Hematopoietic multipotent progenitor cell treated with erythropoietin and hydrocortisone succinate and interleukin-3 and kit ligand, for 15 days (in vitro differentiated cells): ENCODE results near the gene DOK3.
"Not testable (repeated sequence)": the region's sequence is repeated elsewhere in the genome, so short reads cannot be mapped to it uniquely, and the experiment has no call there.

Source experiments
- DNase-seq: peaks from one replicate; pipeline ENCODE4 v3.0.0-alpha.2; 2015; ENCODE audit warnings: low spot score

Gene DOK3

DNA sequence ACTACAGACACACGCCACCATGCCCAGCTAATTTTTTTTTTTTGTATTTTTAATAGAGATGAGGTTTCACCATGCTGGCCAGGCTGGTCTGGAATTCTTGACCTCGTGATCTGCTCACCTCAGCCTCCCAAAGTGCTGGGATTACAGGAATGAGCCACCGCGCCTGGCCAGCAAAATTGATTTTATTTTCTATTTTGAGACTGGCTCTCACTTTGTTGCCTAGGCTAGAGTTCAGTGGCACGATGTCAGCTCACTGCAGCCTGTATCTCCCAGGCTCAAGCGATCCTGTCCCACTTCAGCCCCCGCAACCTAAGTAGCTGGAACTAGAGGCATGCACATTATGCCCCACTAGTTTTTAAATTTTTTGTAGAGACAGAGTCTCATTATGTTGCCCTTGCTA, 24.8 kb upstream of the DOK3 start:
- DNase-seq: not testable (repeated sequence)

DNA sequence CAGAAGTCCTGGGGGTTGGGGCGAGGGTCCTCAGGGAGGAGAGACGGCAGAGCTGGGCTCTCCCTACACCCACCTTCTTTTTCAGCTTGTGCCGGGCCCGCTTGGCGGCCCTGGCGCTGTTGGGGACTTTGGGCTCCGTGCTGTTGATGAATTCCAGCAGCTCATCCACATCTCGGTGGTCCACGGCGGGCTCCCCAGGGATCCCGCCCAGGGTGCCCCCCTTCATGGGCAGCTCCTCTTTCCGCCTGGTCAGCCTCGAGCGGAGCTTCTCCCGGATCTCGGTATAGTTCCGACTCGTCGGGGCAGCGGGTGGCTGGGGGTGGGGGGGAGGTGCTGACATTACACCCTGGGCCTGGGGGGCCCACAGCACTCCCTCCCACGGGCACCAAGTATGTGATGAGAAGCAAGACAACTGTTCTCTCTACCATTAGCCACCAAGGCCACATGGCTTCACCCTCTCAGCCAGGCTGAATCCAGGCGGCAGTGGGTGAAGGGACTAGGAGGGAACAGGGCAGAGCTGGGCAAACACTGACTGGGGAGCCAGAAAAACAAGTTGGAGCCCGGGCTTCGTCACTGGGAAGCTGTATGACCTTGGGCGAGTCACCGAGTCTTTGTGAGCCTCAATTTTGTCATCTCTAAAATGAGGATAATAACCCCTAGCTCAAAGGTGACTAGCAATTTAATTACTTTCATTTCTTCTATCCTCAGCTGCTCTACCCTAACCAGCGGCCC, 21.7 kb upstream of the DOK3 start:
- DNase-seq: no peak

DNA sequence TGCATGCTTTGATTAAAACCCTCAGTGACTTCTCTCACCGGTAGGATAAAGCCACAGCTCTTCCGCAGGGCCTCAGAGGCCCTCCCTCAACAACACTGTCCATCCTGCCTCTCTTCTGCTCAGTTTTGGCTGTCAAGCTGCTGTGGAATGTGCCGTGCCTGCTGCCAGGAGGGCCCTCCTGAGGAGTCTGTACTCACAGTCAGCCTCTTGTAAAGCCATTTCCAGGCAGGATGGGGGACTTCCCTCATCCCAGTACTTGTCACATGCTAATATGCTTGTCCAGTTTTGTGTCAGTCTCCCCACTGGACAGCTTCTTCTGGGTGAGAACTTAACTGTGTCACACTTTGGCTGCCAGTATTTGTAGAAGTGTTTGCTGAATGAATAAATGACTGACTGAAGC, 21.0 kb upstream of the DOK3 start:
- no peak for DNase-seq

DNA sequence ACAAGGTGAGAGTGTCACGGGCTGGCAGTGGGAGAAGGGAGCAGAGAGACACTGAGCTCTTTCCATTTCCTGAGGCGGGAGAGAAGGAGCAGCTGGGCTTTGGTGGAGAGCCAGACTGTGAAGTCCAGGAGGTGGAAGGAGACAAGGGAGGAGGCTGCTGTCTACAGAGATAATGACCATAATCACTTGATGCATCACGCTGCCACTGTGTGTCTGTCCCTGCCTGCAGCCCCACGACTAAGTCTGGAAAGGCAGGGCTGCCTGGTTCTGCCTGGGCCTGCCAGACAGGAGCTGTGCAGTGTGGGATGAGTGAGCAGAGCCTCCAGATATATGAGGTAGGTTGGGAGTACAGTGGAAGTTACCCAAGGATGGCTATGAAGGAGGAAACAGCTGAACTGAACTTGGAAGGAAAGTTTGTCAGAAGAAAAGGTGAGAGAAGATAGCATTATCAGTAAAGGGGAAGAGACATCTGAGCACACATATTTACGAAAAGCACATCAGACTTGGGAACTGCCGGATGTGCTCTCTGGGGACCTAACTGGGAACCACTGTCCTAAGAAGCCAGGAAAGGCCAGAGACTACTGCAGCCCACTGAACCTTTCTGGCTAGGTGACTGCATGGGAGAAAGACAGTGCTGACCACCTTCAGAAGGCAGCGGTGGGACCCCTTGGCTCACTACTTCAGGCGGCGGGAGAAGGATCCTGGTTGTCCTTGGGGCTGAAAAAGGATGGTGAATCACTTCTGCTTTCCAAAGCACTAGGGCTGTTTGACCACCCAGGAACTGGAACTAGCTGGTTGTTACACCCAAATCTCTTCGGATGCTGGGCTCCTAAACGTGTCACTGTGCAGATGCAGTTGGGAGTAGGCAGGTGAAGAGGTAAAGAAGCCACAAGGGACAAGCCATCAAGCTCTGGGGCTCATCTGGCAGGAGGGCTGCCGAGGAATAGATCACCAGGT, 19.9 kb upstream of the DOK3 start:
- peak; percentile 39 for DNase-seq

DNA sequence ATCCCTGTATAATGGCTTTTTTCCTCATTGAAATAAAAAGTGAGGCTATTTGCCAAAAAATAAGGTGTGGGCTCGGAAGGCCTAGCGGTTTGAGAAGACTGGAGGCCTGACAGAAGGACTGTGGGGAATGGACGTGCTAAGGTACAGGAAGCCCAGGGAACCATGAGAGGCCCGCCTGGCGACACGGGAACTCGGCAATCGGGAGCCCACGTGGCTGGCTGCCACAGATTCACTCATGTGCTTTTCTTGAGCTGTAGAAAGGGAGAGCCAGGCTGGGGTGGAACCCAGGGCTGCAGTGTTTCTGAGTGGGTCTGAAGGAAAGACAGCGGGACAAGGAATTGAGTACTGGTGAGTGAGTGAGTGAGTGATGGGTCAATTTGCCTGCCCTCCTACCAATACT, 19.0 kb upstream of the DOK3 start:
- DNase-seq: no peak

DNA sequence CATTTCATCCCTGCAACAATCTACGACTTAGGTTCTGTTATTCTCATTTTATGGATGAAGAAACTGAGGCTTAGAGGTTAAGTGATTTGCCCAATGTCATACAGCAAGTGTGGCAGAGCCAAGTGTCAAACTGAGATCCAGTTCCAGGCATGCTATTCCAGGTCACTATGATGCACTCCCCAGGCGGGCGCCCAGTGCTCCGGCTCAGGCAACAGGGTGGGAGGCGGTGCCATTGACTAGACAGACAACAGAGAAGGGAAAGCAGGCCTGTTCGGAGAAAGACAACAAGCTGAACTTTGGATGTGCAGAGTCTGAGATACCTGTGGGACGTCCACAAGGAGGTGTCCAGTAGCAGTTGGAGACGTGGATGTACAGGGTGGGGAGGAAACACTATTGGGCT, 18.0 kb upstream of the DOK3 start:
- DNase-seq: no peak

DNA sequence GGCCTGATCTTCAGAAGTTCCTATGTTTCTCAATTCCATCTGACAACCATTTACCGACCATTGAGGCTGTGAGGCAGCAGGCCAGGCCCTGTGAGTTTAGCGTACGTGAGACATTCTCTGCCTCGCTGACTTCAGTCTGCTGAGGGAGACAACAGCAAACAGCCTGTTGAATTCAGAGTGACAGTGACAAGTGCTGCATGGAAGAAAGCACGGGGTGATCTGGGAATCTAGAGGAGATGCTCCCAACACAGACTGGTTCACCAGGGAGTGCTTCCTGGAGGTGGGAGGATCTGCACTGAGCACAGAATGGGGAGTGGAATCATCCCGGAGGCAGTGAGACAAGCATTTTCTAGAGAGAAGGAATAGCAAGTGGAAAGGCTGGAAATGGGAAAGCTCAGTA, 17.2 kb upstream of the DOK3 start:
- no peak for DNase-seq

- DNase-seq: no peak
Measured at GRCh38 chr5:177526191-177526590, 16.6 kb upstream of the DOK3 start.

GRCh38 chr5:177524941-177525655, 15.5 kb upstream of the DOK3 start:
- no peak for DNase-seq

GRCh38 chr5:177524539-177524900, 14.9 kb upstream of the DOK3 start:
- DNase-seq: no peak

- no peak for DNase-seq
Measured at GRCh38 chr5:177523711-177524538, 14.3 kb upstream of the DOK3 start.

GRCh38 chr5:177520916-177521513, 11.4 kb upstream of the DOK3 start:
- no peak for DNase-seq

DNA sequence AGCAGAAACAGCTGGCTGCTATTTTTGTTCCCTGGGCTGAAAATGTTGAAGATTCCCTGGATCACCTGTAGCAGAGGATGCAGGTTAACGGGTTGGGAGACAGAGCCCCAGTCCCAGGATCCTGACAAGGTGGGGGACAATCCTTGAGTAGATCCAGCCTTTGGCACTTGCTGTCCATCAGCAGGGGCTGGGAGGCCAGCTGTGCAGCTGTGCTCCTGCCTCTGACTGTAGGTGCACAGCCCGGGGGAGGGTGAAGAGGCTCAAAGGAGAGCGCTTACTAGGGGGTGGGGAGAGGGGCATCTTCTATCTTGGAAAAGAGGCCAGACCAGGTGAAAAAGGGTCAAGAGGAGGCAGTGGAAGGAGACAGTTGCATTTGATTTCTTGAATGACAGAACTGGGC, 10.6 kb upstream of the DOK3 start:
- DNase-seq: no peak

DNA sequence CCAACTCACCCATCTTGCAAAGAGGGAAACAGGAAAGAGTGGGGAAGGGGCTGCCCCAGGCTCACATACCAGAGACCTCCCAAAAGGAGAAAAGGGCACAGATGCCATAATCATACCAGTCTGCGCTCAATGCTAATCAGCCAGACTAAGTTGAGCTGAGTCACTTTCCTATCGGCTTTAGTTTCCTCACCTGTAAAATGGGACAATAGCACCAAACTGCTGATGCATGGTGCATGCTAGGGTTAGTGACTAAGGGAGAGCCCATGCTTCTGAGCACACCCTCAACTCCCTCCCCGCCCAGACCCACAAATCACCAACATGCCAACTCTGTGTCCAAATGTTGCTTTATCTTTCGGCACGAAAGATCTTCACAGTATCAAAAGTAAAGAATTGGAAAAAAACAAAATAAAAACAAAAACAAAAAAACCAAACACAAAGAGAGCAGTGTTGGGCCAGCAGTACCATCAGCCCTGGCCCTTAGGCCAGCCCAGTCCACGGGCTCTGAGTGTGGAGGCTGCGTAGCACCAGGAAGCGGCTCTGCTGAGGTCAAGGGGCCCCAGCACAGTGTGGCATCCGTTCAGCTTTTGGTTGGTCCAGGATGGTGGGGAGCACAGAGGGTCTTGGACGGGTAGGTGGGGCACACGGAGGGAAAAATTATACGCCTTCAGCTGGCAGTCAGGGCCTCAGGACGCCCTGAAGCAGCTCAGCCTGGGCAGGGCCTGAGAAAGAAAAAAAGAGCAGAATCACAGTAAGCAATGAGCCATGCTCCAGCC, 10.0 kb upstream of the DOK3 start:
- no peak for DNase-seq

- DNase-seq: peak; percentile 97
Measured at GRCh38 chr5:177516601-177517568, 7.3 kb upstream of the DOK3 start, which contains the start of gene DDX41. Gene DDX41 (minus strand): TSS chr5:177516961. CDS start chr5:177516945, 16 bp downstream.

DNA sequence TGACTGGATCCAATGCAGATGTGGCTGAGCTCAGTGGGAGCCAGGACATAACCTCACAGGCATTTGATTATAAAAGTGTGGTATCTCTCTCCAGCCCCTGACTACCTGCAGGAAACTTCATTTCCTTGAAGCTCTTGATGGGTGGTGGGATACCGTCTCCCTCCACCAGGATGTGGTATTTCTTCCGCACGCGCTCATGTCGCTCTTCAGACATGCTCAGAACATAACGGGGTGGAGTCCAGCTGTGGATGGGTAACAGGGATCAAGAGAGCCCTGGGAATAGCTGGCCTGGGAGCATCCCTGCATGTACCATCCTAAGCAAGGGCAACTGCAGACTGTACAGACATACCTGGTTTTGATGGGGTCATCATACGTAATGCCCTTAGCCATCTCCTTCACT, 6.0 kb upstream of the DOK3 start:
- no peak for DNase-seq

DNA sequence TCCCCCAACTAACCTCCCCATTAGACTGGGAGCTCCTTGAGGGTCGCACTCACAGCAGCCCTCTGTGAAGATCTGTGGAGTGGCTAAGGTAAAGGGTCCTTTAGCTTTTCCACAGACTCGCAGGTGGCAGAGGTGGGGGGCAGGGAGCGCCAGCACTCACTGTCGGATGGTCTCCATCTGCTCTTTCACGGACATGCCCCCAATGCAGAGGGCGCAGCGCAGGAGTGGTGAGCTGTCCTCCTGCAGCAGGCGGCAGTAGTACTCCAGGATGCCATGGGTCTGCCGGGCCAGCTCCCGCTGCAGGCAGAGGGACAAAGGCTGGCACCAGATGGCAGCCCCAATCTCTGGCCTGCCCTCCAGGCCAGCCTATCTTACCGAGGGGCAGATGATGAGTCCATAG, 4.9 kb upstream of the DOK3 start:
- no peak for DNase-seq

GRCh38 chr5:177513500-177513899, 3.9 kb upstream of the DOK3 start:
- DNase-seq: no peak

GRCh38 chr5:177512736-177513380, 3.2 kb upstream of the DOK3 start:
- no peak for DNase-seq
